Measurements from ENCODE around the gene CHST12. TPM values are rescaled to one million over a fixed set of nuclear protein-coding genes. Genes with fewer than 3 reads are reported as not detected.

Gene CHST12
- total RNA-seq, 1 donor from 2014 or later = 42.7 TPM

GRCh38 chr7:2452074-2452507 is 48.7 kb downstream of the CHST12 start:
- intact Hi-C loops (cut with micrococcal nuclease) = loop anchor here (5.0 kb wide), 1 partner anchor 105 kb away; the partner anchor contains the start of genes BRAT1 and IQCE

GRCh38 chr7:2452643-2453270 is 49.3 kb downstream of the CHST12 start:
- intact Hi-C loops (cut with micrococcal nuclease) = loop anchor here (5.0 kb wide), 1 partner anchor 105 kb away; the partner anchor contains the start of genes BRAT1 and IQCE

GRCh38 chr7:2453849-2454248 is 50.4 kb downstream of the CHST12 start:
- intact Hi-C loops (cut with micrococcal nuclease) = loop anchor here (5.0 kb wide), 1 partner anchor 103 kb away; the partner anchor contains the start of genes BRAT1 and IQCE

GRCh38 chr7:2459674-2460073 is 56.3 kb downstream of the CHST12 start:
- intact Hi-C loops (cut with micrococcal nuclease) = no loop called here

- intact Hi-C loops (cut with micrococcal nuclease) = no loop called here
These were observed 56.8 kb downstream of the CHST12 start for GRCh38 chr7:2460188-2460587.

DNA sequence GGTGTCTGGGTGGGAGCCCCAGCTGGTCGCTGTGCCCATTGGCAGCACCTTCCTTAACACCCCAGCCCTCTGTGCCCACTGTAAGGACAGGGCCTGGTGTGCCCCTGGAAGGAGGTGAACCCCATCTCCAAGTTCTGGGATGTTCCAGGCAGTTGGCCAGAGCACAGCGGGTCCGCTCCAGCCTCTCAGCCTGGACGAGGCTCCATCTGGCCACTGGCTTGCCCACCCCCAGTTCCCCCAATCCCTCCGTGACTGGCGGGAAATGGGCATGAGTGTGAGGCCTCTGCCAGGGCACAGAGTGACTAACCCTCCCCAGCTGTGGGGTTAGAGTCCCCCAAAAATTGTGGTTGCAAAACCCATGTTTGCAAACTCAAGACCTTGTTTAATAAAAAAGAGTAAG is 57.2 kb downstream of the CHST12 start:
- intact Hi-C loops (cut with micrococcal nuclease) = no loop called here

- intact Hi-C loops (cut with micrococcal nuclease) = no loop called here
These were observed 58.0 kb downstream of the CHST12 start for GRCh38 chr7:2461268-2462026.

DNA sequence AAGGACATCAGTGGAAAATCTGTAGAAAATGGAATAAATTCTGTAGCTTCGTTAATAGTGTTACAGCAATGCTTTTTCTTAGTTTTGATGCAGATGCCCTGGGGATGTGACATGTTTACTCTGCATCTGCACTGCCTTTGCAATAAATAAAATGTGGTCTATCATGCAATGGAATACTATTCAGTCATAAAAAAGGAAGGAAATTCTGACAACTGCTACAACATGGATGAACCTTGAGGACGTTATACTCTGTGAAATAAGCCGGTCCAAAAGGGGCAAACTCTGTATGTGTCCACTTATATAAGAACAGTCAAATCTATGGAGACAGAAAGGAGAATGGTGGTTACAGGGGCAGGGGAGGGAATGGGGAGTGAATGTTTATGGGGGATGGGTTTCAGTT is 59.3 kb downstream of the CHST12 start:
- intact Hi-C loops (cut with micrococcal nuclease) = no loop called here

DNA sequence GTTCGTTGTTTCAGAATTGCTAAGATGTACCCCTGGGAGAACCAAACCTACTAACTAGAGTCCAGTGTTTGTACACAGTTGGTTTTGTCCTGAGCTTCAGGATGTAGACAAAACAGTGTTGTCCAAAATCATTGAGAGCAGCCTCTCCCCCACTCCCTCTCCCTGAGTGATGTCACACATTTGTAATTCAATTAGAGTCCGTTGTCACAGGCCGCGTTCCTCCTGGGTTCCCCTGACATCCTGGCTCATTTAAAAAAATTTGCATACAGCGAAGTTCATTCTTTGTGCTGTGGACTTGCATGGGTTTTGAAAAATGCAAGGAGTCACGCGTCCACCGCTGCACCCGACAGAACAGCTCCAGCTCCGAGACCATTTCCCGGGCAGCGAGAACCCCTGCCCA is 62.5 kb downstream of the CHST12 start:
- intact Hi-C loops (cut with micrococcal nuclease) = loop anchor here (5.0 kb wide), 1 partner anchor 109 kb away; no protein-coding TSS in a partner anchor

DNA sequence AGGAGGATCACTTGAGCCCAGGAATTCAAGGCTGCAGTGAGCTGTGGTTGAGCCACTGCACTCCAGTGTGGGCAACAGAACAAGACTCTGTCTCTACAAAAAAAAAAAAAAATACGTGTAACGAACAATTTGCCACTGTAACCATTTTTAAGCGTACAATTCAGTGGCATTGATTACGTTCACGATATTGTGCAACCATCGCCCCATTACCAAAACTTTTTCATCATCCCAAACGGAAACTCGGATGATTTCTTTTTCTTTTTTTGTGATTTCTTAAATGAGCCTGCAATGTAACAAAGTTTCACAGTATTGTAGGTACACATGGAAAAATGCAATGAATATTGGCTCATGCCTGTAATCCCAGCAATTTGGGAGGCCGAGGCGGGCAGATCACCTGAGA is 63.3 kb downstream of the CHST12 start:
- intact Hi-C loops (cut with micrococcal nuclease) = loop anchor here (5.0 kb wide), 1 partner anchor 109 kb away; no protein-coding TSS in a partner anchor

- intact Hi-C loops (cut with micrococcal nuclease) = loop anchor here (5.0 kb wide), 1 partner anchor 111 kb away; no protein-coding TSS in a partner anchor
These were observed 64.8 kb downstream of the CHST12 start for GRCh38 chr7:2468227-2468626.

GRCh38 chr7:2469460-2470203 is 66.2 kb downstream of the CHST12 start:
- intact Hi-C loops (cut with micrococcal nuclease) = loop anchor here (1.0 to 5.0 kb wide), 4 partner anchors 18 to 890 kb away; no protein-coding TSS in a partner anchor

GRCh38 chr7:2470204-2471021 is 67.0 kb downstream of the CHST12 start:
- intact Hi-C loops (cut with micrococcal nuclease) = no loop called here

- intact Hi-C loops (cut with micrococcal nuclease) = no loop called here
These were observed 67.6 kb downstream of the CHST12 start for GRCh38 chr7:2471022-2471329.

GRCh38 chr7:2471396-2471795 is 68.0 kb downstream of the CHST12 start:
- intact Hi-C loops (cut with micrococcal nuclease) = no loop called here

DNA sequence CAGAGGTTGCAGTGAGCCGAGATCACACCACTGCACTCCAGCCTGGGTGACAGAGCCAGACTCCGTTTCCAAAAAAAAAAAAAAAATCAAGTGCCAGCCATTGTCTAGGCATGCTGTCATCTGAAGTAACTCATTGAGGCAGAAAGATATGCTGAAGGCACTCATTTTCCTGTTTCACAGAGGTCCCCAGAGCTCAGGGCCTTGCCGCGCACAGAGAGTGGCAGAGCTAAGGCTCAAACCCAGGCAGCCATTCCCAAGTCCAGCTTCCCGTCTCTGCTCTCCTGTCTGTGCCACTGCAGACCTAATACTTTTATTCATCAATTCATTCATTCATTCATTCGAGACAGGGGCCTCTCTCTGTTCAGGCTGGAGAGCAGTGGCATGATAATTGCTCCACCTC is 69.3 kb downstream of the CHST12 start:
- intact Hi-C loops (cut with micrococcal nuclease) = no loop called here

- intact Hi-C loops (cut with micrococcal nuclease) = no loop called here
These were observed 70.2 kb downstream of the CHST12 start for GRCh38 chr7:2473496-2474180.

- intact Hi-C loops (cut with micrococcal nuclease) = no loop called here
These were observed 70.8 kb downstream of the CHST12 start for GRCh38 chr7:2474224-2474623.

- intact Hi-C loops (cut with micrococcal nuclease) = no loop called here
These were observed 71.6 kb downstream of the CHST12 start for GRCh38 chr7:2474813-2475677.

All from T-helper 1 cell treated with Interleukin-12 subunit alpha and Interleukin-12 subunit beta and Interleukin-4 antibody, amounts not matched to agents 30 ng/mL and 1 ng/mL, for 36 hours (primary cell).